Panc1 (cell line): ENCODE measurements around the gene BRD9. TPM values are rescaled to one million over a fixed set of nuclear protein-coding genes. Genes with fewer than 3 reads are reported as not detected.

Experiments used
- ATAC-seq: fragments of 200-7000 bp; cut with Tn5 transposase; 2 replicates; pipeline ENCODE4 v1.9.1; 2020; ENCODE audit warnings: mild to moderate bottlenecking, moderate library complexity
- BruUV-seq: library from RNA; stranded (reverse); fragments of 400-500 nt; replicated peaks from 2 replicates; lab custom pipeline; 2021; lab: Mats Ljungman, UMichigan
- CTCF ChIA-PET: fragments of 300-600 bp; sonication (Branson Sonifier 250); formaldehyde crosslinking; loops from one replicate; lab custom pipeline; 2022; ENCODE audit warnings: antibody characterized with exemption; lab: Charles Lee
- POLR2A ChIA-PET: fragments of 300-600 bp; sonication (Branson Sonifier 250); formaldehyde crosslinking; loops from one replicate; lab custom pipeline; 2022; ENCODE audit warnings: antibody characterized with exemption; lab: Charles Lee
- DNase-seq: peaks from one replicate; pipeline ENCODE4 v3.0.0-alpha.2; 2010; ENCODE audit warnings: low read depth, low spot score
- H3K27ac ChIP-seq: 2 replicates; pipeline ENCODE4 v1.5.1; 2011; ENCODE audit warnings: mild to moderate bottlenecking, low read length, inconsistent platforms
- H3K27me3 ChIP-seq: fragments of 200-500 bp; sonication (Bioruptor generic); 2 replicates; pipeline ENCODE4 v1.6.0; 2014; ENCODE audit warnings: low read length, inconsistent platforms; ENCODE audit not compliant: control insufficient read depth, insufficient read depth
- H3K36me3 ChIP-seq: fragments of 200-500 bp; sonication (Bioruptor generic); 2 replicates; pipeline ENCODE4 v1.5.1; 2014; ENCODE audit warnings: inconsistent platforms, mild to moderate bottlenecking, low read length, moderate library complexity; ENCODE audit not compliant: control insufficient read depth, insufficient read depth
- H3K4me1 ChIP-seq: 2 replicates; pipeline ENCODE4 v1.5.1; 2011; ENCODE audit warnings: inconsistent platforms, mild to moderate bottlenecking, low read length, moderate library complexity; ENCODE audit not compliant: control insufficient read depth, insufficient read depth
- H3K4me3 ChIP-seq, 2 experiments: 2 replicates each; pipeline ENCODE4 v1.5.1; 2011 to 2012; ENCODE audit warnings: low read depth in 2 of 2, low read length in 2 of 2, mild to moderate bottlenecking in 2 of 2, inconsistent platforms in 1 of 2, moderate library complexity in 1 of 2
- H3K9me3 ChIP-seq: fragments of 200-500 bp; sonication (Bioruptor generic); 2 replicates; pipeline ENCODE4 v1.5.1; 2014; ENCODE audit warnings: low read depth, mild to moderate bottlenecking, inconsistent platforms, low read length, moderate library complexity; ENCODE audit not compliant: control insufficient read depth, insufficient read depth
- CTCF ChIP-seq: fragments of 450-650 bp; IDR thresholded peaks from 2 replicates; pipeline ENCODE4 v1.5.1; 2017; ENCODE audit warnings: mild to moderate bottlenecking
- POLR2AphosphoS5 ChIP-seq: IDR thresholded peaks from 2 replicates; pipeline ENCODE4 v1.6.1; 2012; ENCODE audit warnings: mild to moderate bottlenecking, low read depth, low read length, moderate library complexity
- SIN3A ChIP-seq: IDR thresholded peaks from 2 replicates; pipeline ENCODE4 v1.6.1; 2012; ENCODE audit warnings: low read depth, mild to moderate bottlenecking, low read length, moderate library complexity, borderline replicate concordance; ENCODE audit not compliant: insufficient read depth
- TCF7L2 ChIP-seq: IDR thresholded peaks from 2 replicates; pipeline ENCODE4 v1.6.1; 2011; ENCODE audit warnings: mild to moderate bottlenecking, low read depth, low read length, inconsistent platforms
- in situ Hi-C: cut with HindIII; loops from 2 replicates; pipeline ENCODE4 v1.10.0; 2016; ENCODE audit warnings: low sequenced_read_pairs, low pct_unique_long_range_greater_than_20kb
- intact Hi-C: fragments of 100-400 bp; cut with micrococcal nuclease; formaldehyde crosslinking; loops from one replicate; pipeline ENCODE4 v1.10.0; 2022; ENCODE audit not compliant: unreplicated experiment
- total RNA-seq: library from RNA; stranded (reverse); gene quantifications from one replicate; pipeline ENCODE4 v1.2.1, GENCODE V29; 2021; ENCODE audit not compliant: unreplicated experiment
- TF ChIP-seq, protein P1 (sequence below), 2 experiments: IDR thresholded peaks; 2 replicates each; pipeline ENCODE4 v1.6.1; 2011 to 2012; ENCODE audit warnings: low read depth in 2 of 2, control low read depth in 1 of 2, low read length in 1 of 2, mild to moderate bottlenecking in 1 of 2, moderate library complexity in 1 of 2; ENCODE audit not compliant: insufficient read depth in 1 of 2

BRD9 gene
- total RNA-seq, 1 experiment from 2014 or later, result 64.3 TPM

DNA sequence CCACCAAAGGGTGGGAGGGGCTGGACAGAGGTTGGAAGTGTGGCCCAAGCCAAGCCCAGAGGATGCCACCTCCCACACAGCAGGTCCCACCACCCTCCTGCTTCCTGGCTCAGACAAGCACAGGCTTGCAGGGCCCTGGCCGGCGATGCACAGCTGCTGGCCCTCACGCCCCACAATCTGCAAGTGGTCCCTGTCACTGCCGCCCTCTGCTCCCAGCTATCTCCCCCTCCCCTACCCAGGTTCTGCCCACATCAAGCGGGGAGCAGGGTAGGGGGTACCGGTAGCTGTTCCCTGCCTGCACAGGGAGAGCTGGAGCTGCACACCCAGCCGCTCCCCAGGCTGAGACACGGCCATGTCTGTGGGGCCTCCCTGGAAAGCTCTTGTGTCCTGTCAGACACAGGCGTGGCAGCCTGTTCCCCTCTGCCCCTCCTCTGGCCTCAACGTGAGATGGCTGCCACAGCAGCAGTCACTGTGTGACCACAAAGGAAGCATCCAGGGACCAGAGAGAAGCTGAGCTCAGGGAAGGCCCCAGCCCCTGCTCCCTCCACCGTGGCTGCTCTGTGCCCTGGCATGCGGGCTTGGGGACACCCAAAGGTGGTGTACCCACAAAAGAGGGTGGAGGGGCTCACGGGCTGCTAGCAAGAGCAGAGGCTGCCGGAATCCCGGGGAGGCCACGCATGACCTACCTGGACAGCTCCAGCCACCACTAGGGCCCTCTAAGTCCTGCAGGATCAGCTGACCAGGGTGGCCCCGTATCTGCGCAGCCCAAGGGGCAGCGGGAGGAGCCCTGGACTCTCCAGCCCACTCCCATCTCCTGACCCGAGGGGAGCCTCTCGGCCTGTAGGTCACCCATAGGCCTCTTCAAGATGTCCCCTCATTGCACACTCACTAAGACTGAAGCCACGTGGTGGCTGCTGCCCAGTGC is 30.9 kb downstream of the BRD9 start:
- Histone ChIP-seq H3K4me1 (no peaks in the 10 kb centered on the region), H3K27ac (no peak overlapping the region), H3K36me3 (no peaks in the 10 kb centered on the region), H3K9me3 (no peaks in the 10 kb centered on the region), H3K4me3 (no peak overlapping the region), H3K27me3 (no peaks in the 10 kb centered on the region)
- intact Hi-C loops, result no loop called here
- no peak for DNase-seq
- no TSS peak for BruUV-seq
- in situ Hi-C loops, result no loop called here
- peak; percentile 33 for ATAC-seq
- TF ChIP-seq POLR2AphosphoS5 (no peak; the same call in 1 of the 2 replicates), TCF7L2 (no peak), SIN3A (no peak), CTCF (no peak)
- TF ChIP-seq, protein P1, sequence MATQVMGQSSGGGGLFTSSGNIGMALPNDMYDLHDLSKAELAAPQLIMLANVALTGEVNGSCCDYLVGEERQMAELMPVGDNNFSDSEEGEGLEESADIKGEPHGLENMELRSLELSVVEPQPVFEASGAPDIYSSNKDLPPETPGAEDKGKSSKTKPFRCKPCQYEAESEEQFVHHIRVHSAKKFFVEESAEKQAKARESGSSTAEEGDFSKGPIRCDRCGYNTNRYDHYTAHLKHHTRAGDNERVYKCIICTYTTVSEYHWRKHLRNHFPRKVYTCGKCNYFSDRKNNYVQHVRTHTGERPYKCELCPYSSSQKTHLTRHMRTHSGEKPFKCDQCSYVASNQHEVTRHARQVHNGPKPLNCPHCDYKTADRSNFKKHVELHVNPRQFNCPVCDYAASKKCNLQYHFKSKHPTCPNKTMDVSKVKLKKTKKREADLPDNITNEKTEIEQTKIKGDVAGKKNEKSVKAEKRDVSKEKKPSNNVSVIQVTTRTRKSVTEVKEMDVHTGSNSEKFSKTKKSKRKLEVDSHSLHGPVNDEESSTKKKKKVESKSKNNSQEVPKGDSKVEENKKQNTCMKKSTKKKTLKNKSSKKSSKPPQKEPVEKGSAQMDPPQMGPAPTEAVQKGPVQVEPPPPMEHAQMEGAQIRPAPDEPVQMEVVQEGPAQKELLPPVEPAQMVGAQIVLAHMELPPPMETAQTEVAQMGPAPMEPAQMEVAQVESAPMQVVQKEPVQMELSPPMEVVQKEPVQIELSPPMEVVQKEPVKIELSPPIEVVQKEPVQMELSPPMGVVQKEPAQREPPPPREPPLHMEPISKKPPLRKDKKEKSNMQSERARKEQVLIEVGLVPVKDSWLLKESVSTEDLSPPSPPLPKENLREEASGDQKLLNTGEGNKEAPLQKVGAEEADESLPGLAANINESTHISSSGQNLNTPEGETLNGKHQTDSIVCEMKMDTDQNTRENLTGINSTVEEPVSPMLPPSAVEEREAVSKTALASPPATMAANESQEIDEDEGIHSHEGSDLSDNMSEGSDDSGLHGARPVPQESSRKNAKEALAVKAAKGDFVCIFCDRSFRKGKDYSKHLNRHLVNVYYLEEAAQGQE (IDR thresholded peaks at IDR 0.05; ENCODE audit: insufficient read depth in 1 of 2, low read depth in 2 of 2, low read length in 1 of 2), result no peak
- CTCF ChIA-PET, result no interaction called here
- POLR2A ChIA-PET, result no interaction called here

- Histone ChIP-seq H3K4me3 (no peak overlapping the region), H3K9me3 (no peaks in the 10 kb centered on the region), H3K27me3 (no peaks in the 10 kb centered on the region), H3K27ac (no peak overlapping the region), H3K4me1 (no peaks in the 10 kb centered on the region), H3K36me3 (no peaks in the 10 kb centered on the region)
- DNase-seq, result no peak
- no peak for ATAC-seq
- POLR2A ChIA-PET, result no interaction called here
- no peak for TF ChIP-seq TCF7L2
- no peak for TF ChIP-seq SIN3A
- TF ChIP-seq, protein P1 (IDR thresholded peaks at IDR 0.05; ENCODE audit: insufficient read depth in 1 of 2, low read depth in 2 of 2, low read length in 1 of 2), result no peak
- no peak for TF ChIP-seq POLR2AphosphoS5
- TF ChIP-seq CTCF, result no peak
- in situ Hi-C loops (no loop called here), intact Hi-C loops (no loop called here)
- no TSS peak for BruUV-seq
- CTCF ChIA-PET, result no interaction called here
These were observed 32.0 kb downstream of the BRD9 start for GRCh38 chr5:860506-861150.
